K562 (cell line): ENCODE data around the gene ESR2. TPM values are rescaled to one million over a fixed set of nuclear protein-coding genes. Genes with fewer than 3 reads are reported as not detected.

Experiments used
- ATAC-seq: fragments of 200-7000 bp; cut with Tn5 transposase; 3 replicates; pipeline ENCODE4 v1.9.1; 2020; ENCODE audit warnings: moderate library complexity
- BruUV-seq: library from RNA; stranded (reverse); fragments of 400-500 nt; replicated peaks from 2 replicates; lab custom pipeline; 2021; lab: Mats Ljungman, UMichigan
- CTCF ChIA-PET: fragments of 300-600 bp; formaldehyde crosslinking; extraction: SDS; loops from one replicate; lab custom pipeline; 2021; ENCODE audit warnings: low intra/inter-chr PET ratio; lab: Yijun Ruan, JAX
- POLR2A ChIA-PET: fragments of 300-600, 350-650 bp; sonication (Branson Sonifier 250); formaldehyde crosslinking; extraction: SDS; loops from one replicate; lab custom pipeline; 2021; ENCODE audit warnings: antibody characterized with exemption, inconsistent platforms; lab: Yijun Ruan, JAX
- DNase-seq, 4 experiments: peaks; one replicate each; pipeline versions ENCODE4 v3.0.0 to v3.0.0-alpha.2; 2011 to 2018; ENCODE audit warnings: low spot score in 3 of 4, mixed read lengths in 3 of 4; ENCODE audit errors: extremely low read depth in 1 of 4
- FAIRE-seq: peaks from 2 replicates; lab custom pipeline; 2011; peaks lifted over from hg19 to GRCh38; lab: Jason Lieb, UNC
- H2AFZ ChIP-seq: 2 replicates; pipeline ENCODE4 v1.6.0; 2011; ENCODE audit warnings: low read depth, low read length, control low read depth, inconsistent platforms
- H3K27ac ChIP-seq: fragments of 200-600 bp; 3 replicates; pipeline ENCODE4 v1.8.0; 2011; ENCODE audit warnings: low read depth, mild to moderate bottlenecking, control low read depth, inconsistent platforms, low read length, moderate library complexity, mixed read lengths; ENCODE audit errors: extremely low read depth
- H3K27me3 ChIP-seq, 2 experiments: fragments of 300-600 bp in 1 of 2; 2 replicates in 1 of 2; 3 replicates in 1 of 2; pipeline versions ENCODE4 v1.6.0 to v1.8.0; 2011; ENCODE audit warnings: inconsistent platforms in 2 of 2, low read length in 2 of 2, mild to moderate bottlenecking in 1 of 2, mixed read lengths in 1 of 2, moderate library complexity in 1 of 2; ENCODE audit not compliant: control insufficient read depth in 2 of 2, insufficient read depth in 2 of 2
- H3K36me3 ChIP-seq: fragments of 300-600 bp; 3 replicates; pipeline ENCODE4 v1.8.0; 2011; ENCODE audit warnings: mild to moderate bottlenecking, low read length, inconsistent platforms; ENCODE audit not compliant: control insufficient read depth, insufficient read depth
- H3K4me1 ChIP-seq, 2 experiments: fragments of 200-600 bp in 1 of 2; replicated peaks in 1 of 2; 2 replicates in 1 of 2; 3 replicates in 1 of 2; pipeline versions ENCODE4 v1.5.1 to v1.8.0; 2011; ENCODE audit warnings: inconsistent platforms in 2 of 2, low read length in 2 of 2, mild to moderate bottlenecking in 1 of 2, mixed read lengths in 1 of 2, moderate library complexity in 1 of 2; ENCODE audit not compliant: control insufficient read depth in 2 of 2, insufficient read depth in 2 of 2
- H3K4me2 ChIP-seq: 2 replicates; pipeline ENCODE4 v1.6.1; 2011; ENCODE audit warnings: low read length, control low read depth, inconsistent platforms, mixed read lengths; ENCODE audit not compliant: insufficient read depth
- H3K4me3 ChIP-seq: fragments of 200-600 bp; sonication (generic), shearing (Covaris generic); 2 replicates; pipeline ENCODE4 v1.5.1; 2016; ENCODE audit warnings: control low read depth, inconsistent platforms
- H3K79me2 ChIP-seq: fragments of 200-600 bp; 3 replicates; pipeline ENCODE4 v1.8.0; 2011; ENCODE audit warnings: low read length, inconsistent platforms; ENCODE audit not compliant: control insufficient read depth, insufficient read depth
- H3K9ac ChIP-seq, 2 experiments: 2 replicates each; pipeline versions ENCODE4 v1.6.0 to v1.6.1; 2011; ENCODE audit warnings: low read depth in 2 of 2, low read length in 2 of 2, control low read depth in 1 of 2, inconsistent platforms in 1 of 2, mild to moderate bottlenecking in 1 of 2, mixed read lengths in 1 of 2; ENCODE audit not compliant: insufficient read depth in 1 of 2
- H3K9me1 ChIP-seq: one replicate; pipeline ENCODE4 v1.6.0; 2011; ENCODE audit warnings: inconsistent platforms, mild to moderate bottlenecking, low read length, moderate library complexity; ENCODE audit not compliant: control insufficient read depth, insufficient read depth
- H3K9me3 ChIP-seq: replicated peaks from 2 replicates; pipeline ENCODE4 v1.5.1; 2011; ENCODE audit warnings: low read depth, low read length, inconsistent platforms; ENCODE audit not compliant: control insufficient read depth, insufficient read depth
- H4K20me1 ChIP-seq: replicated peaks from 2 replicates; pipeline ENCODE4 v1.6.1; 2011; ENCODE audit warnings: low read length, inconsistent platforms, mixed read lengths; ENCODE audit not compliant: control insufficient read depth, insufficient read depth
- ATF7 ChIP-seq: fragments of 450-650 bp; IDR thresholded peaks from 2 replicates; pipeline ENCODE4 v1.7.1; 2014; ENCODE audit warnings: mild to moderate bottlenecking, moderate library complexity
- CUX1 ChIP-seq: fragments of 200-800 bp; sonication (Bioruptor generic); IDR thresholded peaks from 2 replicates; pipeline ENCODE4 v1.6.1; 2016; ENCODE audit warnings: missing genetic modification characterization, missing compliant biosample characterization
- MAFK ChIP-seq: IDR thresholded peaks from 2 replicates; pipeline ENCODE4 v1.6.1; 2011; ENCODE audit warnings: low read length, improper control_type of control experiment
- MED1 ChIP-seq: sonication (generic); formaldehyde crosslinking; IDR thresholded peaks from 2 replicates; pipeline ENCODE4 v1.8.1; 2023; ENCODE audit warnings: missing genetic modification reagents, borderline replicate concordance
- PCBP2 ChIP-seq: fragments of 200-400 bp; formaldehyde crosslinking; IDR thresholded peaks from 2 replicates; pipeline ENCODE4 v1.6.1; 2018; ENCODE audit warnings: low read length, low read depth, mild to moderate bottlenecking, moderate library complexity; ENCODE audit not compliant: poor library complexity, severe bottlenecking
- RFX7 ChIP-seq: fragments of 250-450 bp; sonication (Bioruptor Pico); IDR thresholded peaks from 2 replicates; pipeline ENCODE4 v1.5.1; 2021; ENCODE audit warnings: mild to moderate bottlenecking
- RREB1 ChIP-seq: fragments of 250-450 bp; sonication (Bioruptor Pico); IDR thresholded peaks from 2 replicates; pipeline ENCODE4 v1.4.0; 2020
- SIN3A ChIP-seq, 2 experiments: fragments of 150-350 bp in 1 of 2; IDR thresholded peaks; 2 replicates each; pipeline ENCODE4 v1.6.1; 2011 to 2016; ENCODE audit warnings: borderline replicate concordance in 2 of 2, low read depth in 2 of 2, low read length in 2 of 2, mild to moderate bottlenecking in 2 of 2, moderate library complexity in 2 of 2; ENCODE audit not compliant: control insufficient read depth in 1 of 2
- SMAD2 ChIP-seq: fragments of 150-350 bp; IDR thresholded peaks from 2 replicates; pipeline ENCODE4 v1.6.1; 2014; ENCODE audit warnings: low read depth, mild to moderate bottlenecking, low read length
- ZFP1 ChIP-seq: fragments of 450-650 bp; formaldehyde crosslinking; IDR thresholded peaks from 2 replicates; pipeline ENCODE4 v1.4.0; 2020; ENCODE audit warnings: mild to moderate bottlenecking, mixed read lengths
- in situ Hi-C: fragments of 300-500 bp; cut with MboI; formaldehyde crosslinking; loops from 4 replicates; pipeline ENCODE4 v1.15.0; 2018; ENCODE audit warnings: inconsistent platforms, mixed read lengths
- intact Hi-C: fragments of 100-400 bp; cut with micrococcal nuclease; formaldehyde crosslinking; loops from 2 replicates; pipeline ENCODE4 v1.14.2; 2022
- polyA plus RNA-seq, 8 experiments: library from polyadenylated mRNA; depleted of rRNA in 4 of 8; stranded (reverse) in 5 of 8; unstranded in 3 of 8; fragments of >200 nt; fragmentation: Nextera tagmentation in 2 of 8; fragmentation: Illumina TruSeq in 1 of 8; extraction: Ambion mirVana in 2 of 8; extraction: Trizol in 1 of 8; gene quantifications; 2 replicates each; pipeline versions ENCODE4 v1.2.1 to v1.2.3, GENCODE V29; 2011 to 2014; ENCODE audit warnings: inconsistent platforms in 1 of 8, missing spikeins in 1 of 8
- total RNA-seq, 7 experiments: library from RNA; depleted of rRNA in 6 of 7; stranded (reverse); fragments of >200 nt in 6 of 7; fragmentation: Illumina TruSeq in 2 of 7; extraction: Trizol in 2 of 7; gene quantifications; 2 replicates each; pipeline versions ENCODE4 v1.2.1 to v1.2.3, GENCODE V29; 2011 to 2021; ENCODE audit warnings: low replicate concordance in 1 of 7

Gene ESR2
- total and polyA plus RNA-seq, 9 of the 15 experiments (the other 6 are each of a cell fraction or from before 2014, with no cell fraction given), result 0.07 to 3.8 (median 2.0) TPM

- no peak for TF ChIP-seq RREB1 (CRISPR knock-in tag)
Measured at GRCh38 chr14:64247195-64247594, 47.0 kb downstream of the ESR2 start (continued).

- in situ Hi-C loops (no loop called here), intact Hi-C loops (no loop called here)
- H3K4me3 ChIP-seq, result no peak overlapping the region
- CTCF ChIA-PET, result no interaction called here
- DNase-seq (no peak), FAIRE-seq (no peak), ATAC-seq (no peak)
- H3K79me2 ChIP-seq, result no peaks in the 10 kb centered on the region
- no peaks in the 10 kb centered on the region for H4K20me1 ChIP-seq
- H3K27ac ChIP-seq, result no peak overlapping the region
- POLR2A ChIA-PET, result no interaction called here
- H3K36me3 ChIP-seq, result no peaks in the 10 kb centered on the region
- no peaks in the 10 kb centered on the region for H3K4me1 ChIP-seq
- H2AFZ ChIP-seq, result no peak overlapping the region
- H3K9me3 ChIP-seq, result no peaks in the 10 kb centered on the region
- BruUV-seq, result no TSS peak
- H3K9me1 ChIP-seq, result no peaks in the 10 kb centered on the region
- no peak overlapping the region for H3K9ac ChIP-seq
- no peak overlapping the region for H3K4me2 ChIP-seq
- H3K27me3 ChIP-seq, result no peaks in the 10 kb centered on the region
- TF ChIP-seq MAFK (no peak), PCBP2 (no peak), SIN3A (IDR thresholded peaks at IDR 0.05; ENCODE audit: borderline replicate concordance in 2 of 2, control insufficient read depth in 1 of 2, low read depth in 2 of 2, low read length in 2 of 2) (no peak), ZFP1 (CRISPR knock-in tag) (no peak), ATF7 (no peak), RFX7 (CRISPR knock-in tag) (no peak), CUX1 (CRISPR knock-in tag) (no peak), SMAD2 (no peak), MED1 (no peak)
Measured at GRCh38 chr14:64246688-64247087, 47.5 kb downstream of the ESR2 start.
